HG03103 (cell line): ENCODE results near the gene KCNMA1.
"Not testable (repeated sequence)": the region's sequence is repeated elsewhere in the genome, so short reads cannot be mapped to it uniquely, and the experiment has no call there.

ENCODE experiments used
- ATAC-seq: cut with Tn5 transposase; IDR thresholded peaks from one replicate; pipeline ENCODE4 v1.9.1; 2021; ENCODE audit warnings: low read depth; ENCODE audit not compliant: unreplicated experiment

The KCNMA1 gene

DNA sequence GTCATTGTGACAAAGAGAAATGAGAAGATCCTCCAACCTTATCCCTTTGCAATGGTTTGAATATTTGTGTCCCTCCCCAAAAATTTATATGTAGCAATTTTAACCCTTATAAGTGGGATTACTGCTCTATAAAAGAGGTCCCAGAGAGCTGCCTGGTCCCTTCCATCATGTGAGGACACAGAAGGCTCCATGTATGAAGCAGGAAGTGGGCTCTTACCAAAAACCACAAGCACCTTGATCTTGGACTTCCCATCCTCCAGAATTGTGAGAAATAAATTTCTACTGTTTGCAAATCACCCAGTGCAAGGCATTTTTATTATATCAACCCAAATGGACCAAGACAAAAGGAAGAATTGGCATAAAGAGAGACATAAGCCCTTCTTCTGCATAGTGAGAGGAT, 95.7 kb downstream of the KCNMA1 start:
- ATAC-seq: no peak

DNA sequence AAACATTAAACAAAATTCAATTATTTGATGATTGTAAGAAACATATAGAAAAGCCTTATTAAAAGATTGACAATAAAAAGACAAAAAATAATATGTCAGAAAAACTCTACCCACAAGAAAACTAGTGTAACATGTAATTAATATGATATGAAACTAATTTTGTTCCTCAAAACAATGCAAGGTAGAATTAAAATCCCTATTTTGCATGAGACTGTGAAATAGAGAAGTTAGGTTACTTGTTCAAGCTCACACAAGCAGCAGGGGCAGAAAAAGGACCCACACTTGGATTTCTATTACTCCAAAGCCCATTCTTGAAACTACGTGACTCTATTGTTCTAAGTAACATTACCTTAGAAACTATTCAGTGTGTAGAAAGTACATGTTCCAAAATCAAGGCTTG, 96.4 kb downstream of the KCNMA1 start:
- no peak for ATAC-seq

DNA sequence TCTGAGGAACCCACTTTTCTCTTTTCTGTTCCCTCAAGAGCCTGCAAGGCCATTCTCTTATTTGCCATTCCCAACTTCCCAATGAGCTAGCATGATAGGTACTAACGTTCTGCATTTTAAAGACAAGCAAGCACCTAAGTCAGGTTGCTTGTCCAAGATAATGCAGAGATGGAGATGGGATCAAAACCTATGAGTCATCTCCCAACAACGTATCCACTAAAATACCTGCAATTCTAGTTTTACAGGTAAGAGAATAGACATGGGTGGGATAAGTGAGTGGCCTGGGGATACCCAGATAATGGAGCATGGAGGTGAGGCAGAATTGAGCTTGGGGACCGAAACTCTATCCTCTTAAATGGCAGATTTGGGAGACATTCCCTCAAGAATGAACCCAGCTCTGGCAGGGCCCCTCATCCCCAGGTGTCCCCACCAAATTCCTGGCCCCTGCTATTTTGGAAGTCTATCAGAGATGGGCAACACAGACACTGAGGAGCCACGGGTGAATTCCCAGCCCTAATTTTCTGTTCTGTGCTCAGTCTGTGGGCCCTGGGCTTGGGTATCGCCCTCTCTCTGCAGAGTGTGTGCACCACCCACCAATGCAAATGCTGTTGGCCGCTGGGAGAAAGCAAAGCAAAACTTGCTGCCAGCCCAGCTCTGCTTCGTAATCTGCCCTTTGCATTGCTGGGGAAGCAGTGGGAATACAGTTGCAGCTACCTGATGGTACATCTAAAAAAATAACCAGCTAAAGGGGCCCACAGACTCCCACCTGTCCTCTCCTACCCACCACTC, 98.3 kb downstream of the KCNMA1 start:
- no peak for ATAC-seq

DNA sequence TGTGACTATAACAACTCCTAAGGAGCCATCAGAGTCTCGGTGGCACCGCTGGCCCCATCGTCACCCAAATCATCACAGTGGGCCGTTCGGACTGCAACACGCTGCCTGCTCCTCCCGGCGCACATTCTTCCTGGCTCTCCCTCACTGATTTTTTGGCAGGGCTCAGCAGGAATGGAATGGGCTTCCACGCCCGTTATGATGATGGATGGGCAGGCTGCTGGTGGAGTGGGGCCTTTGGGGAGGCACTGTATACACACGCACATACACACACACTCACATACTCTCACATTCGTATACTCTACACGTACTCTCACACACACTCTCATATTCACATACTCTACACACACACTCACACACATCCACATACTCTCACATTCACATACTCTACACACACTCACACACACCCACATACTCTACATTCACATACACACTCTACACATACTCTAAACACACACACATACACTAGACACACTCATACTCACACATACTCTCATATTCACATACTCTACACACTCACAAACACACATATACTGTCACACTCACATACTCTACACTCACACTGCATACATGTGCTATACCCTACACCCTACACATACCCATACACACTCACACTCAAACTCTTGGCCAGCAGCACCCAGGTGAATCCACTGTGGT, 99.8 kb downstream of the KCNMA1 start:
- no peak for ATAC-seq

- no peak for ATAC-seq
Observed at GRCh38 chr10:77537071-77537470, 100.5 kb downstream of the KCNMA1 start.

DNA sequence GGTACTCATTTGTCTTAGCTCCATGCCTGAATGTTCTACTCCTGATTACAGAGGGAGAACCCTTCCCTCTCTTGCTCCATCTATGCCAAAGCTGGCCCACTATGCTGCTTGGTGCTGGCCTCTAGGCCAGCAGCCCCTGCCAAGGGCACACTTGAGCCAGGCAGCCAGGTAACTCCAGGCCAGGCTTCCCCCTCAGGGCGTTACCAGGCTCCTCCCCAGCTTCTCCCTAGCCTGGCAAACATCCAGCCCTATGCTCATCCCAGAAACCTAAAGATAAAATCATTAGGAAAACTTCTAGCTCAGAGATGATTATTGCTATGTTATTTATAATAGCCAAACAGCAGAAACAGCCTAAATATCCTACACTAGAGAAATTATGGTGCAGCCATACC, 103.7 kb downstream of the KCNMA1 start:
- no peak for ATAC-seq

DNA sequence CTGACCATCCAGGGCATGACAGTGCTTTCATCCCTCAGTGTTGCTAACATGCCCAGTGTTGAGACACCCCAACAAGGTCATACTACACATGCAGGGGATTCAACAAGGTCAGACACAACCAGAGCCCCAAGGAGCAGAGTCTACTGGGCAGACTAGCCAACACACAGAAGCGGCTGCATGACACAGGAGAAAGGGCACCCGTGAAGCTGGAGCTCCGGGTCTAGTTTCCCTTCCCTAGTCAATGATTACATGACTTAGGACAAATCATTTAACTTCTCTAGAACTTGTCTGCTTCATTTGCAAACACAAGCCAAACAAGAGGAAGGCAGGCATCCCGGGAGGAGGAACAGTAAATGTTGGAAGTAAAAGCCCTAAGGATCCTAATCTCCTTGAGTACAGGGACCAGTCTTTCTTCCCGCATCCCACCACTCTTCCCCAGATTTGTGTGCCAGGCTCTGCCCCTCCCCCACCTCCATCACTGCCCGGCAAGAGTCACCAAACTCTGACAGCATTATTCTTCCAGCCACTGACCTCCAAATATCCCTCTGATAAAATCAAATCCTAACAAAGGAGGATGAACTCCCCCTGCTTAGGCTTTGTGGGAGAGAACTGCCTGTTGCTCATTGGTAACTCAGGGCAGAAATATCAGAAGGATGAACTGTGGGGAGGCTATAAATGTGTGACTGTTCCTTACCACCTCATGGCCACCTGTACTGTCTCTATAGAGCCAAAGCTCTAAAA, 104.3 kb downstream of the KCNMA1 start:
- no peak for ATAC-seq

- no peak for ATAC-seq
Observed at GRCh38 chr10:77532068-77532467, 105.5 kb downstream of the KCNMA1 start.

GRCh38 chr10:77531441-77532001, 106.1 kb downstream of the KCNMA1 start:
- ATAC-seq: no peak

GRCh38 chr10:77530011-77530410, 107.6 kb downstream of the KCNMA1 start:
- ATAC-seq: no peak

GRCh38 chr10:77529050-77529576, 108.5 kb downstream of the KCNMA1 start:
- ATAC-seq: no peak

GRCh38 chr10:77527839-77528238, 109.8 kb downstream of the KCNMA1 start:
- no peak for ATAC-seq

GRCh38 chr10:77526868-77527617, 110.6 kb downstream of the KCNMA1 start:
- ATAC-seq: no peak

DNA sequence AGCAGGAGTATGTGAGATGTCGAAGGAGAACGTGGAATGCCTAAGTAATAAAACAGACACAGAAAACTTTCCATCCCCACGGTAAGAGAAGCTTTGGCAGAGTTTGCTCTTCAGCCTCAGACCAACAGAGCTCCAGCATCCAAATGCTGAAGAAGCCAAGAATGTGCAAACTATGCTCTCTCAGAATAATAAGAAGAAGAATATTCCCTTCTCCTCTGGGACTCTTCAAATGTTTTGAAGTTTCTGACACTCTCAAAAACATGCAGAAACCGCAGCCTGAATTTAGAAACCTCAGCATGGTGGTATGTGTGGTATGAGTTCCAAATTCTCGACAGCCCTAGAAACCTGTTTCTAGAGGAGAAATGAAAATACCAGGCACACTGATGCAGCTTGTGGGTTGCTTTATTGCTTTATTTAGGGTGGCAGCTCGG, 113.3 kb downstream of the KCNMA1 start:
- ATAC-seq: no peak

- no peak for ATAC-seq
Observed at GRCh38 chr10:77522268-77522809, 115.3 kb downstream of the KCNMA1 start.

DNA sequence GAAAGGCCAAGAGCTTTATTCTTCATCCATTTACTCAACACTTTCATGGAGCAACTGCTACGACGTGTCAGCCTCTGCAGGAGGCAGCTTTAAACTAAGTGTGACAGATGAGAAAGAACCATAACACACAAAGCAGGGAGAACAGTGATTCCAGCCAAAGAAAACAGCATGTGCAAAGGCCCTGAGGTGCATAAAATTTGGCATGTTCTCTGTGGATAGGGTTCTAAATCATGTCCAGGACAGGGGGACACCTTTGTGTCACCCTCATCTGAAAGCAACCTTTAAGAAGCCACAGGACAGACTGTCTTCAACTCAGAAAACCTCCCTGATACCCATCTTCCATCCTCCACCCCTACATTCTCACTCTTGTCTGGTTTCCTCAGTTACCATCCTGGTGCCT, 116.6 kb downstream of the KCNMA1 start:
- no peak for ATAC-seq

- no peak for ATAC-seq
Observed at GRCh38 chr10:77520290-77520689, 117.3 kb downstream of the KCNMA1 start.

GRCh38 chr10:77519791-77520190, 117.8 kb downstream of the KCNMA1 start:
- not testable (repeated sequence) for ATAC-seq

GRCh38 chr10:77518910-77519274, 118.7 kb downstream of the KCNMA1 start:
- ATAC-seq: no peak
